ENCODE measurements around the gene CTLA4. TPM values are rescaled to one million over a fixed set of nuclear protein-coding genes. Genes with fewer than 3 reads are reported as not detected.

The CTLA4 gene
- polyA plus RNA-seq, 4 donors, result 0.22 to 0.57 TPM; not detected in 2

GRCh38 chr2:203890733-203891132 is 23.2 kb downstream of the CTLA4 start:
- Histone ChIP-seq H3K4me1 (ENCODE audit: control insufficient read depth in 3 of 3, insufficient read depth in 2 of 3, low read depth in 1 of 3, low read length in 2 of 3) (no peaks in the 10 kb centered on the region), H3K27ac (ENCODE audit: low read depth in 1 of 3, low read length in 2 of 3) (no peak overlapping the region), H3K36me3 (ENCODE audit: control insufficient read depth in 3 of 3, insufficient read depth in 2 of 3, low read depth in 1 of 3, low read length in 3 of 3) (no peaks in the 10 kb centered on the region), H3K4me3 (ENCODE audit: low read depth in 1 of 3, low read length in 3 of 3) (no peak overlapping the region), H3K9me3 (ENCODE audit: control insufficient read depth in 2 of 2, insufficient read depth in 1 of 2, low read depth in 1 of 2, low read length in 1 of 2) (no peaks in the 10 kb centered on the region), H3K27me3 (ENCODE audit: control insufficient read depth in 3 of 3, insufficient read depth in 3 of 3, low read length in 3 of 3) (no peaks in the 10 kb centered on the region)
- FAIRE-seq (no peak), DNase-seq (no peak)
- WGBS, 3 donors, result 88 to 98% (median 90%) methylated on average over 1 of the region's 1 CpG

GRCh38 chr2:203891474-203891873 is 23.9 kb downstream of the CTLA4 start:
- Histone ChIP-seq H3K4me3 (ENCODE audit: low read depth in 1 of 3, low read length in 3 of 3) (no peak overlapping the region), H3K9me3 (ENCODE audit: control insufficient read depth in 2 of 2, insufficient read depth in 1 of 2, low read depth in 1 of 2, low read length in 1 of 2) (no peaks in the 10 kb centered on the region), H3K36me3 (ENCODE audit: control insufficient read depth in 3 of 3, insufficient read depth in 2 of 3, low read depth in 1 of 3, low read length in 3 of 3) (no peaks in the 10 kb centered on the region), H3K27me3 (ENCODE audit: control insufficient read depth in 3 of 3, insufficient read depth in 3 of 3, low read length in 3 of 3) (no peaks in the 10 kb centered on the region), H3K27ac (ENCODE audit: low read depth in 1 of 3, low read length in 2 of 3) (no peak overlapping the region), H3K4me1 (ENCODE audit: control insufficient read depth in 3 of 3, insufficient read depth in 2 of 3, low read depth in 1 of 3, low read length in 2 of 3) (no peaks in the 10 kb centered on the region)
- 87 to 100% (median 100%) methylated on average over 2 of the region's 2 CpGs for WGBS, 3 donors
- FAIRE-seq, result no peak
- no peak for DNase-seq

- Histone ChIP-seq H3K9me3 (ENCODE audit: control insufficient read depth in 2 of 2, insufficient read depth in 1 of 2, low read depth in 1 of 2, low read length in 1 of 2) (no peaks in the 10 kb centered on the region), H3K27me3 (ENCODE audit: control insufficient read depth in 3 of 3, insufficient read depth in 3 of 3, low read length in 3 of 3) (no peaks in the 10 kb centered on the region), H3K27ac (ENCODE audit: low read depth in 1 of 3, low read length in 2 of 3) (no peak overlapping the region), H3K36me3 (ENCODE audit: control insufficient read depth in 3 of 3, insufficient read depth in 2 of 3, low read depth in 1 of 3, low read length in 3 of 3) (no peaks in the 10 kb centered on the region), H3K4me3 (ENCODE audit: low read depth in 1 of 3, low read length in 3 of 3) (no peak overlapping the region), H3K4me1 (ENCODE audit: control insufficient read depth in 3 of 3, insufficient read depth in 2 of 3, low read depth in 1 of 3, low read length in 2 of 3) (no peaks in the 10 kb centered on the region)
- 84 to 92% (median 87%) methylated on average over 4 of the region's 4 CpGs for WGBS, 3 donors
- no peak for DNase-seq
- FAIRE-seq, result no peak
These were observed 24.6 kb downstream of the CTLA4 start for GRCh38 chr2:203892207-203892606.

- FAIRE-seq, result no peak
- Histone ChIP-seq H3K4me1 (ENCODE audit: control insufficient read depth in 3 of 3, insufficient read depth in 2 of 3, low read depth in 1 of 3, low read length in 2 of 3) (no peaks in the 10 kb centered on the region), H3K27me3 (ENCODE audit: control insufficient read depth in 3 of 3, insufficient read depth in 3 of 3, low read length in 3 of 3) (no peaks in the 10 kb centered on the region), H3K9me3 (ENCODE audit: control insufficient read depth in 2 of 2, insufficient read depth in 1 of 2, low read depth in 1 of 2, low read length in 1 of 2) (no peaks in the 10 kb centered on the region), H3K27ac (ENCODE audit: low read depth in 1 of 3, low read length in 2 of 3) (no peak overlapping the region), H3K4me3 (ENCODE audit: low read depth in 1 of 3, low read length in 3 of 3) (no peak overlapping the region), H3K36me3 (ENCODE audit: control insufficient read depth in 3 of 3, insufficient read depth in 2 of 3, low read depth in 1 of 3, low read length in 3 of 3) (no peaks in the 10 kb centered on the region)
- peak in 1 of 2 donors; percentile 8 for DNase-seq
These were observed 25.8 kb downstream of the CTLA4 start for GRCh38 chr2:203893401-203893800.

- no peaks in the 10 kb centered on the region for H3K9me3 ChIP-seq (ENCODE audit: control insufficient read depth in 2 of 2, insufficient read depth in 1 of 2, low read depth in 1 of 2, low read length in 1 of 2)
- FAIRE-seq (no peak), DNase-seq (no peak)
- H3K36me3 ChIP-seq (ENCODE audit: control insufficient read depth in 3 of 3, insufficient read depth in 2 of 3, low read depth in 1 of 3, low read length in 3 of 3), result no peaks in the 10 kb centered on the region
- H3K27me3 ChIP-seq (ENCODE audit: control insufficient read depth in 3 of 3, insufficient read depth in 3 of 3, low read length in 3 of 3), result no peaks in the 10 kb centered on the region
- H3K4me3 ChIP-seq (ENCODE audit: low read depth in 1 of 3, low read length in 3 of 3), result no peak overlapping the region
- H3K27ac ChIP-seq (ENCODE audit: low read depth in 1 of 3, low read length in 2 of 3), result no peak overlapping the region
- 79 to 94% (median 86%) methylated on average over 7 of the region's 7 CpGs for WGBS, 3 donors
- H3K4me1 ChIP-seq (ENCODE audit: control insufficient read depth in 3 of 3, insufficient read depth in 2 of 3, low read depth in 1 of 3, low read length in 2 of 3), result no peaks in the 10 kb centered on the region
These were observed 26.3 kb downstream of the CTLA4 start for GRCh38 chr2:203893840-203894239.

- FAIRE-seq, result no peak
- Histone ChIP-seq H3K4me1 (ENCODE audit: control insufficient read depth in 3 of 3, insufficient read depth in 2 of 3, low read depth in 1 of 3, low read length in 2 of 3) (no peaks in the 10 kb centered on the region), H3K27ac (ENCODE audit: low read depth in 1 of 3, low read length in 2 of 3) (no peak overlapping the region), H3K9me3 (ENCODE audit: control insufficient read depth in 2 of 2, insufficient read depth in 1 of 2, low read depth in 1 of 2, low read length in 1 of 2) (no peaks in the 10 kb centered on the region), H3K27me3 (ENCODE audit: control insufficient read depth in 3 of 3, insufficient read depth in 3 of 3, low read length in 3 of 3) (no peaks in the 10 kb centered on the region), H3K4me3 (ENCODE audit: low read depth in 1 of 3, low read length in 3 of 3) (no peak overlapping the region), H3K36me3 (ENCODE audit: control insufficient read depth in 3 of 3, insufficient read depth in 2 of 3, low read depth in 1 of 3, low read length in 3 of 3) (no peaks in the 10 kb centered on the region)
- 78 to 83% (median 78%) methylated on average over 1 of the region's 1 CpG for WGBS, 3 donors
- no peak for DNase-seq
These were observed 26.7 kb downstream of the CTLA4 start for GRCh38 chr2:203894262-203894661.

- WGBS, 3 donors, result 68 to 79% (median 77%) methylated on average over 2 of the region's 2 CpGs
- DNase-seq, result no peak
- Histone ChIP-seq H3K9me3 (ENCODE audit: control insufficient read depth in 2 of 2, insufficient read depth in 1 of 2, low read depth in 1 of 2, low read length in 1 of 2) (peaks cover 0 to 3% of the 10 kb centered on the region in 2 donors), H3K4me1 (ENCODE audit: control insufficient read depth in 3 of 3, insufficient read depth in 2 of 3, low read depth in 1 of 3, low read length in 2 of 3) (no peaks in the 10 kb centered on the region), H3K36me3 (ENCODE audit: control insufficient read depth in 3 of 3, insufficient read depth in 2 of 3, low read depth in 1 of 3, low read length in 3 of 3) (no peaks in the 10 kb centered on the region), H3K4me3 (ENCODE audit: low read depth in 1 of 3, low read length in 3 of 3) (no peak overlapping the region), H3K27me3 (ENCODE audit: control insufficient read depth in 3 of 3, insufficient read depth in 3 of 3, low read length in 3 of 3) (no peaks in the 10 kb centered on the region), H3K27ac (ENCODE audit: low read depth in 1 of 3, low read length in 2 of 3) (no peak overlapping the region)
- no peak for FAIRE-seq
These were observed 30.0 kb downstream of the CTLA4 start for GRCh38 chr2:203897544-203897943.

GRCh38 chr2:203898657-203899056 is 31.1 kb downstream of the CTLA4 start:
- 56 to 72% (median 67%) methylated on average over 2 of the region's 2 CpGs for WGBS, 3 donors
- H3K9me3 ChIP-seq (ENCODE audit: control insufficient read depth in 2 of 2, insufficient read depth in 1 of 2, low read depth in 1 of 2, low read length in 1 of 2), result peaks cover 0 to 8% of the 10 kb centered on the region in 2 donors
- DNase-seq (no peak), FAIRE-seq (no peak)
- H3K27ac ChIP-seq (ENCODE audit: low read depth in 1 of 3, low read length in 2 of 3), result no peak overlapping the region
- no peaks in the 10 kb centered on the region for H3K4me1 ChIP-seq (ENCODE audit: control insufficient read depth in 3 of 3, insufficient read depth in 2 of 3, low read depth in 1 of 3, low read length in 2 of 3)
- no peak overlapping the region for H3K4me3 ChIP-seq (ENCODE audit: low read depth in 1 of 3, low read length in 3 of 3)
- H3K36me3 ChIP-seq (ENCODE audit: control insufficient read depth in 3 of 3, insufficient read depth in 2 of 3, low read depth in 1 of 3, low read length in 3 of 3), result no peaks in the 10 kb centered on the region
- H3K27me3 ChIP-seq (ENCODE audit: control insufficient read depth in 3 of 3, insufficient read depth in 3 of 3, low read length in 3 of 3), result no peaks in the 10 kb centered on the region

- no peak overlapping the region for H3K4me3 ChIP-seq (ENCODE audit: low read depth in 1 of 3, low read length in 3 of 3)
- no peaks in the 10 kb centered on the region for H3K4me1 ChIP-seq (ENCODE audit: control insufficient read depth in 3 of 3, insufficient read depth in 2 of 3, low read depth in 1 of 3, low read length in 2 of 3)
- no peak overlapping the region for H3K27ac ChIP-seq (ENCODE audit: low read depth in 1 of 3, low read length in 2 of 3)
- DNase-seq (no peak), FAIRE-seq (no peak)
- H3K36me3 ChIP-seq (ENCODE audit: control insufficient read depth in 3 of 3, insufficient read depth in 2 of 3, low read depth in 1 of 3, low read length in 3 of 3), result no peaks in the 10 kb centered on the region
- no peaks in the 10 kb centered on the region for H3K27me3 ChIP-seq (ENCODE audit: control insufficient read depth in 3 of 3, insufficient read depth in 3 of 3, low read length in 3 of 3)
- H3K9me3 ChIP-seq (ENCODE audit: control insufficient read depth in 2 of 2, insufficient read depth in 1 of 2, low read depth in 1 of 2, low read length in 1 of 2), result peaks cover 0 to 8% of the 10 kb centered on the region in 2 donors
- WGBS, 3 donors, result 53 to 67% (median 61%) methylated on average over 2 of the region's 2 CpGs
These were observed 32.7 kb downstream of the CTLA4 start for GRCh38 chr2:203900253-203900652.

Measured in small intestine (tissue), 7 donors.